ENCODE measurements around the gene DGLUCY.
"Not testable (repeated sequence)": the region's sequence is repeated elsewhere in the genome, so short reads cannot be mapped to it uniquely, and the experiment has no call there.

Gene DGLUCY

DNA sequence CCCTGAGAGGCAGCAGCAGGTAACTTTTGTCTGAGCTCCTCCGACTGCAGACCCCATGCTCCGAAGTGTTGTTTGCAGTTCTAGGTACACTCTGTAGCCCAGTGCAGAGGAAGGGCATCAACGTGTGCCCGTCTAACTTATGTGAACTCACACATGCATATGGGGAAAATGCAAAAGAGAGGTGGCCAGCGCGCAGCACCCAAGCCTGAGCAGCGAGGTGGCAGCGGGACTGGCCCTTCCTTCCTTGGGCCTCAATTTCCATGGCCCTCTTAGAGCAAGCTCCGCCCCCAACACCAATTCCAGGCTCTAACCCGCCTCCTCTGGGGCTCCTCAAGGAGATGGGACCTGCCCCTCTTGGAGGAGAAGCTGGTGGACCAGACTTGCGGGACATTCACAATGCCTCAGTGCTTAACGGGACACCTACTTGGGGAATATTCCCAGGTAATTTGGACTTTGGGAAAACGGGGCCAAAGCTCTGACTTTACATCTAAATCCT lies 102.9 kb downstream of the DGLUCY start:
- no peak for DNase-seq

GRCh38 chr14:91218014-91218413 lies 104.1 kb downstream of the DGLUCY start:
- DNase-seq, result no peak

GRCh38 chr14:91219517-91220389 lies 105.9 kb downstream of the DGLUCY start:
- DNase-seq, result no peak

DNA sequence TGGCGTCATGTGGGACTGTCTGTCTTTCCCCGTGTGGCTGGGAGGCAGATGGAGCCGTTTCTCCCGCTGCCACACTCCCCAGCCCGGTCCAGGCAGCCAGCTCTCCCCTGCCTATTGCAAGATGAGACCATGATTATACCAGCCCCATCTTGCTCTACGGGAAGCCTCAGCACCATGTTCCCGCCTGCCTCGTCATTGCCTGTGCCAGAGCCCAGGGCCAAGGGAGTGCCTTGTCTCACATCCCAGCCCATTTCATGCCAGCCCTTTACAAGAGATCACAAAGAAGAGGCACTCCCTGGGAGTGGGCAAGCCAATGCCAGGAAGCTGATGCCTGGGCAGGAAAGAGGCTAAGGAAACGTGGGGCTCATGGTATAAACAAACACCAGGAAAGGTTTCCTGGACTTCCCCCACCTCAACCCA lies 106.7 kb downstream of the DGLUCY start:
- no peak for DNase-seq

DNA sequence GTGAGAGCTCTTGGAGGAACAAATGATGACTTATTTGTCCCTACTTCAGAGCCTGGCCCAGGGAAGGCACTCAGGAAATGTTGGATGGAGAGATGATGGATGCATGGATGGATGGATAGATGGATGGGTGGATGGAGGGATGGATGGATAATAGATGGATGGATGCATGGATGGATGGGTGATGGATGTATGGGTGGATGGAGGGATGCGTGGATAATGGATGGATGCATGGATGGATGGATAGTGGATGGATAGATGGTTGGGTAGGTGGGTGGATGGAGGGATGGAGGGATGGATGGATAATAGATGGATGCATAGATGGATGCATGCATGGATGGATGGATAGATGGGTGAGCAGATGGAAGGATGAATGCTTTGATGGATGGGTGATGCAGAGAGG lies 107.4 kb downstream of the DGLUCY start:
- no peak for DNase-seq

- DNase-seq, result no peak
These were observed 109.3 kb downstream of the DGLUCY start for GRCh38 chr14:91223028-91223783.

DNA sequence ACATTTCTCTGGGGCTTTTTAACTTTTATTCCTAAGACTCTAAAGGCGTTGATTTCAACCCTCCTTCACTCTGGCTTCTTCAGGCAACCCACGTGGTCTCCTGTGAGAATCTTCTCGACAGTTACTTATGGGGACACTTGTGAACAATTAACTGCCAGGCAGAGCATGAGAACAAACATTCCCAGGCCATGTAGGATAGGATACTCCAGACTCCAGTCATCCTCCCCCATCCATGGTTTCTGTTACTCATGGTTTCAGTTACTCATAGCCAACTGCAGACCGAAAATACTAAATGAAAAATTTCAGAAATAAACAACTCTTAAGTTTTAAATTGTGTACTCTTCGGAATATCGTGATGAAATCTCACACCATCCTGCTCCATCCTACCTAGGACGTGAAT lies 111.2 kb downstream of the DGLUCY start:
- no peak for DNase-seq

- DNase-seq, result not testable (repeated sequence)
These were observed 112.5 kb downstream of the DGLUCY start for GRCh38 chr14:91226360-91226759.

DNA sequence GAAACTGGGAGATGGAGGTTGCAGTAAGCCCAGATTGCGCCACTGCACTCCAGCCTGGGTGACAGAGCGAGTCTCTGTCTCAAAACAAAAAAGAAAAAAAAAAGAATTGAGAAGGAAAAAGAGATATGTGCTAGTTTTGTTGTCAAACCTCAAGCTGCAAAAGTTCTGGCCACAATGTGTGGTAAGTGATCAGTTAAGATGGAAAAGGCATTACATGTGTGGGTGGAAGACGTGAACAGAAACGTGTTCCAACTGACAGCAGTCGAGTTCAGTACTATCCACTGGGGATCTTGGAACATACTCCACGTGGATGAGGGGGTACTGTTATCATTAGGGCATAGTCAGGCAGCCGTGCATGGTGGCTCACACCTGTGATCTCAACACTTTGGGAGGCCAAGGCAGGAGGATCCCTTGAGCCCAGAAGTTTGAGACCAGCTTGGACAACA lies 113.3 kb downstream of the DGLUCY start:
- no peak for DNase-seq

GRCh38 chr14:91228112-91229004 lies 114.5 kb downstream of the DGLUCY start:
- DNase-seq, result no peak

- DNase-seq, result no peak
These were observed 115.1 kb downstream of the DGLUCY start for GRCh38 chr14:91229005-91229382.

DNA sequence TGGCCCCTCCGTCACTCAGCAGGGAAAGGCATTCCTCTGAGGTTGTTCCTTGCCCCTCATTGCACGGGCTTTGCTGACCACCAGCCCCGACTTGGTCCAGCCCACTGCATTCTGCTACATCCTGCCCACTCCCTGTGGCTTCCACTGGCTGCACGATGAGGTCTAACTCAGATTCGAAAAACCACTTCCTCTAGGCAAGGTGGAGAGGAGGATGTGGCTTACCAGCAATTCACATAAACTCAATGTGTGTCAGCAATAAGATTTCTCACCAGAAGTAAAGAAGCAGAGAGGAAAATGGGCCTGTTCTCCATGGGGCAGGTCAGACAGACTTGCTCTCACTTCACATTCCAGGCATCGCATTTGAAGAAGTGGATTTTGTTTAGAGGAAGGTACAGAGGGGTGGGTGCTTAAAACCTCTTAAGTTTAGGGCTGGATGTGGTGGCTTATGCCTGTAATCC lies 115.9 kb downstream of the DGLUCY start:
- DNase-seq, result no peak

GRCh38 chr14:91230397-91231035 lies 116.6 kb downstream of the DGLUCY start:
- DNase-seq, result no peak

GRCh38 chr14:91231446-91231845 lies 117.6 kb downstream of the DGLUCY start:
- no peak for DNase-seq

DNA sequence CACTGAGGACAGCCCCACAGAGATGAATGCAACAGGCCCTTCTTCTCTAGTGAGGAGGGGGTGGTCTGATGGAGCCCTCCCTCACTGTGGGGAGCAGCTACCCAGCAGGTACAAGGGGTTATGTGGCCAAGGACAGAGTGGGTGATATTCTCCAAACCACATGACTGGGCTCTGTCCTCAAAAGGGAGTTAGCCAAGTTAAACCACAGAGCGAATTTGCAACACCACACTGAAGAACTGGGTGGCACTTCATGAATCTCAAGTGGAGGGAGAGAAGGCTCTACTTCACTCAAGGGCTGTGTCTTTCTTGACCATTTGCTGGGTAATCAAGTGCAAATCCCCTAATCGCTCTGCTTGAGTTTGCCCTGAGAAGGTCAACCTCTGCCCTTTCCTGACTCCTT lies 118.2 kb downstream of the DGLUCY start:
- DNase-seq, result no peak

- no peak for DNase-seq
These were observed 118.7 kb downstream of the DGLUCY start for GRCh38 chr14:91232603-91233002.

DNA sequence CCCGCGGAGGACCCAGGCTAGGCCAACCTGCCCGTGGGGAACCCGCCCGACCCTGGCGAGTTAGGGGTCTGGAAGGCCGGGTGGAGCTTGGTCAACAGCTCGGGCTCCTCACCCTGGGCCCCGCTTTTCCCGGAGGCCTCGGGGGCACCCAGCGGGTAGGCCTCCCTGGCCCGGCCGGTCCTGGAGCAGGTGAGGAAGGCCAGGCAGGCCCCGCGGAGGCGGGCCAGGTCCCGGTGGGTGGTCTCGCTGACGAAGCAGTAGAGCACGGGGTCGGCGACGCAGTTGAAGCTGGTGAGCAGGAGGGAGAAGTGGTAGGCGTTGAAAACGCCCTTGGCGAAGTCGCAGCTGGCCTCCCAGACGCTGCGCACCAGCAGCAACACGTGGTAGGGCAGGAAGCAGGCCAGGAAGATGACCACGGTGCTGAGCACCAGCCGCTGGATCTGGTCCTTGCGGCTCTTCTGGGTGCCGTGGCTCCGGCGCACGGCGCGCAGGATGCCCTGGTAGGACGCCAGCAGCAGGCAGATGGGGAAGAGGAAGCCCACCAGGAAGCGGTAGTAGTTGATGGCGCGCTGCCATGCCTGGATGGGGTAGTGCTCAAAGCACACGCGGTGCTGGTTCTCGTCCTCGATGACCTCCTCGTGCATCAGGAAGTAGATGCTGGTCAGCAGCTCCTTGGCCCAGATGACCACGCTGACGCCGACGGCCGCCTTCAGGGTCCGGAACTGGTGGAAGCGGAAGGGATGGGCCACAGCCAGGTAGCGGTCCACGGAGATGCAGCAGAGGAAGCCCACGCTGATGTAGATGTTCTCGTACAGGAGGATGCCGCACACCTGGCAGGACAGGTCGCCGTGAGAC lies 120.3 kb downstream of the DGLUCY start:
- no peak for DNase-seq

DNA sequence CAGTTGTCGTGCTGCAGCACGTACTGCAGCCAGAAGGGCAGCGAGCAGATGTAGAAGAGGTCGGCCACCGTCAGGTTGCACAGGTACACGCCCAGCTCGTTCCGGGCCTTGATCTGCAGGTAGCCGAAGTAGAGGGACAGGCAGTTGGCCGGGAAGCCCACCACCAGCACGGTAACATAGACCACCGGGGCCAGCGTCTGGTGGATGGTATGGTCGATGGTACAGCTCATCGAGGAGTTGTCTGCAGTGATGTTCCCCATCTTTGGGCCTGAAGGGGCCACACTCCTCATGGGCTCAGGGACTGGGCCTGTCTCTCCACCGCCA lies 120.9 kb downstream of the DGLUCY start:
- DNase-seq, result no peak

GRCh38 chr14:91235841-91236240 lies 122.0 kb downstream of the DGLUCY start:
- no peak for DNase-seq

- DNase-seq, result no peak
These were observed 123.3 kb downstream of the DGLUCY start for GRCh38 chr14:91237219-91237618.

GRCh38 chr14:91238085-91238484 lies 124.2 kb downstream of the DGLUCY start:
- DNase-seq, result no peak
